ENCODE data around the gene ADAMTS2.
A peak's percentile ranks its signal among the peaks of the same experiment; 100 is the strongest.

ADAMTS2 gene

GRCh38 chr5:179256328-179257175 is 88.7 kb downstream of the ADAMTS2 start:
- H3K9ac ChIP-seq (ENCODE audit: low read depth, low read length), result no peak overlapping the region
- H3K36me3 ChIP-seq (ENCODE audit: insufficient read depth, low read length), result no peaks in the 10 kb centered on the region
- H3K27ac ChIP-seq (ENCODE audit: low read depth, low read length), result no peak overlapping the region
- H3K4me3 ChIP-seq (ENCODE audit: low read length), result no peak overlapping the region
- no peaks in the 10 kb centered on the region for H3K9me3 ChIP-seq (ENCODE audit: insufficient read depth, low read depth, low read length)
- no peaks in the 10 kb centered on the region for H3K4me1 ChIP-seq (ENCODE audit: insufficient read depth, low read length)
- H3K27me3 ChIP-seq (ENCODE audit: insufficient read depth, low read length), result no peaks in the 10 kb centered on the region
- 93% methylated on average over 23 of the region's 23 CpGs for WGBS

- Histone ChIP-seq H3K9ac (ENCODE audit: low read depth, low read length) (no peak overlapping the region), H3K36me3 (ENCODE audit: insufficient read depth, low read length) (no peaks in the 10 kb centered on the region), H3K9me3 (ENCODE audit: insufficient read depth, low read depth, low read length) (no peaks in the 10 kb centered on the region), H3K27me3 (ENCODE audit: insufficient read depth, low read length) (no peaks in the 10 kb centered on the region), H3K4me3 (ENCODE audit: low read length) (no peak overlapping the region), H3K4me1 (ENCODE audit: insufficient read depth, low read length) (no peaks in the 10 kb centered on the region), H3K27ac (ENCODE audit: low read depth, low read length) (no peak overlapping the region)
- WGBS, result 92% methylated on average over 15 of the region's 15 CpGs
Observed at GRCh38 chr5:179255527-179256327, 89.5 kb downstream of the ADAMTS2 start.

GRCh38 chr5:179254638-179255271 is 90.5 kb downstream of the ADAMTS2 start:
- H3K4me1 ChIP-seq (ENCODE audit: insufficient read depth, low read length), result no peaks in the 10 kb centered on the region
- H3K36me3 ChIP-seq (ENCODE audit: insufficient read depth, low read length), result no peaks in the 10 kb centered on the region
- 94% methylated on average over 5 of the region's 5 CpGs for WGBS
- no peak overlapping the region for H3K27ac ChIP-seq (ENCODE audit: low read depth, low read length)
- H3K9me3 ChIP-seq (ENCODE audit: insufficient read depth, low read depth, low read length), result no peaks in the 10 kb centered on the region
- H3K27me3 ChIP-seq (ENCODE audit: insufficient read depth, low read length), result no peaks in the 10 kb centered on the region
- H3K9ac ChIP-seq (ENCODE audit: low read depth, low read length), result no peak overlapping the region
- no peak overlapping the region for H3K4me3 ChIP-seq (ENCODE audit: low read length)

- H3K36me3 ChIP-seq (ENCODE audit: insufficient read depth, low read length), result no peaks in the 10 kb centered on the region
- H3K9ac ChIP-seq (ENCODE audit: low read depth, low read length), result no peak overlapping the region
- no peak overlapping the region for H3K4me3 ChIP-seq (ENCODE audit: low read length)
- no peaks in the 10 kb centered on the region for H3K9me3 ChIP-seq (ENCODE audit: insufficient read depth, low read depth, low read length)
- no peaks in the 10 kb centered on the region for H3K27me3 ChIP-seq (ENCODE audit: insufficient read depth, low read length)
- 90% methylated on average over 5 of the region's 5 CpGs for WGBS
- H3K4me1 ChIP-seq (ENCODE audit: insufficient read depth, low read length), result no peaks in the 10 kb centered on the region
- no peak overlapping the region for H3K27ac ChIP-seq (ENCODE audit: low read depth, low read length)
Observed at GRCh38 chr5:179253730-179254129, 91.5 kb downstream of the ADAMTS2 start.

GRCh38 chr5:179251276-179251969 is 93.8 kb downstream of the ADAMTS2 start:
- Histone ChIP-seq H3K4me1 (ENCODE audit: insufficient read depth, low read length) (peaks cover 3% of the 10 kb centered on the region; the same call in 1 of the 2 replicates), H3K36me3 (ENCODE audit: insufficient read depth, low read length) (no peaks in the 10 kb centered on the region), H3K27ac (ENCODE audit: low read depth, low read length) (no peak overlapping the region), H3K9me3 (ENCODE audit: insufficient read depth, low read depth, low read length) (peaks cover 8% of the 10 kb centered on the region; the same call in 1 of the 2 replicates), H3K9ac (ENCODE audit: low read depth, low read length) (no peak overlapping the region), H3K27me3 (ENCODE audit: insufficient read depth, low read length) (no peaks in the 10 kb centered on the region), H3K4me3 (ENCODE audit: low read length) (no peak overlapping the region)
- WGBS, result 92% methylated on average over 8 of the region's 8 CpGs

DNA sequence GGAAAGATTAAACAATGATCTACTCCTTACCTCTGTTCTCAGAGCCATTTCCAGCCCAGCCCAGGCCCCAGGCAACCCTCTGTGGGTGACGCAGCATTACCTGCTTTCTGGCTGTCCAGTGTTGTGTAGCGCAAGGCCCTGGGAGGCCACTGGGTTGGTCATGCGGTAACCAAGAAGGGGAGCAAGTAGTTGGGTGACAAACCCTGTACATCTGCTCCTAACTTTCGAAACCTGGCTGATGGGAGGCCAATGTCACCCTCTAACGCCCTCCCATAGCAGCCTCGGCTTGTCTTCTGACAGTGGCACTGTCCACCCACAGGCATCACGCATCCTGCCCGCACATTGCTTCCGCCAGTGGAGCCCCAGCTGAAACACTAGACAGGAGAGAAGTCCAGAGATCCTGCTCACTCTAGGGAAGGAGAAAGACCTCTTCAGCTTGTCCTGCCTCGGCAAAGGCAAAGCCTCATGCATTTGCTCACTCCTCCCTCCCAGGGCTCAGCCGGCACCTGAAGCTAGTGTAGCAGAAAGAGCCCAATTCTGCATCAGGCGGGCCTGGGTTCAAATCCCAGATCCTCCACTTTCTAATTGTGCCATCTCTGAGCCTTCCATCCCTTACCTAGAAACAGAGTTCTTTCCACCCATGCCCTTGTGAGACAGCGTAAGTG is 94.6 kb downstream of the ADAMTS2 start:
- Histone ChIP-seq H3K9ac (ENCODE audit: low read depth, low read length) (no peak overlapping the region), H3K27ac (ENCODE audit: low read depth, low read length) (no peak overlapping the region), H3K9me3 (ENCODE audit: insufficient read depth, low read depth, low read length) (peaks cover 15% of the 10 kb centered on the region; the same call in 1 of the 2 replicates), H3K27me3 (ENCODE audit: insufficient read depth, low read length) (no peaks in the 10 kb centered on the region), H3K4me1 (ENCODE audit: insufficient read depth, low read length) (peaks cover 7% of the 10 kb centered on the region; the same call in 1 of the 2 replicates), H3K36me3 (ENCODE audit: insufficient read depth, low read length) (no peaks in the 10 kb centered on the region), H3K4me3 (ENCODE audit: low read length) (no peak overlapping the region)
- WGBS, result 91% methylated on average over 13 of the region's 13 CpGs

GRCh38 chr5:179246227-179246626 is 99.0 kb downstream of the ADAMTS2 start:
- Histone ChIP-seq H3K27ac (ENCODE audit: low read depth, low read length) (peak overlapping the region; percentile 78), H3K4me3 (ENCODE audit: low read length) (no peak overlapping the region; the same call in 1 of the 2 replicates), H3K36me3 (ENCODE audit: insufficient read depth, low read length) (no peaks in the 10 kb centered on the region), H3K9me3 (ENCODE audit: insufficient read depth, low read depth, low read length) (peaks cover 15% of the 10 kb centered on the region; the same call in 1 of the 2 replicates), H3K4me1 (ENCODE audit: insufficient read depth, low read length) (peaks cover 15% of the 10 kb centered on the region), H3K9ac (ENCODE audit: low read depth, low read length) (no peak overlapping the region), H3K27me3 (ENCODE audit: insufficient read depth, low read length) (no peaks in the 10 kb centered on the region)
- WGBS, result 64% methylated on average over 2 of the region's 2 CpGs

GRCh38 chr5:179245031-179245430 is 100.2 kb downstream of the ADAMTS2 start:
- Histone ChIP-seq H3K27ac (ENCODE audit: low read depth, low read length) (no peak overlapping the region), H3K27me3 (ENCODE audit: insufficient read depth, low read length) (no peaks in the 10 kb centered on the region), H3K9me3 (ENCODE audit: insufficient read depth, low read depth, low read length) (peaks cover 15% of the 10 kb centered on the region; the same call in 1 of the 2 replicates), H3K9ac (ENCODE audit: low read depth, low read length) (no peak overlapping the region), H3K36me3 (ENCODE audit: insufficient read depth, low read length) (no peaks in the 10 kb centered on the region), H3K4me1 (ENCODE audit: insufficient read depth, low read length) (peaks cover 15% of the 10 kb centered on the region), H3K4me3 (ENCODE audit: low read length) (no peak overlapping the region)
- 94% methylated on average over 4 of the region's 4 CpGs for WGBS

GRCh38 chr5:179244044-179244443 is 101.2 kb downstream of the ADAMTS2 start:
- Histone ChIP-seq H3K27ac (ENCODE audit: low read depth, low read length) (no peak overlapping the region), H3K9me3 (ENCODE audit: insufficient read depth, low read depth, low read length) (peaks cover 15% of the 10 kb centered on the region; the same call in 1 of the 2 replicates), H3K4me3 (ENCODE audit: low read length) (no peak overlapping the region), H3K4me1 (ENCODE audit: insufficient read depth, low read length) (peaks cover 15% of the 10 kb centered on the region), H3K36me3 (ENCODE audit: insufficient read depth, low read length) (no peaks in the 10 kb centered on the region), H3K9ac (ENCODE audit: low read depth, low read length) (no peak overlapping the region), H3K27me3 (ENCODE audit: insufficient read depth, low read length) (no peaks in the 10 kb centered on the region)
- WGBS, result 94% methylated on average over 5 of the region's 5 CpGs

- no peak overlapping the region for H3K4me3 ChIP-seq (ENCODE audit: low read length)
- no peaks in the 10 kb centered on the region for H3K36me3 ChIP-seq (ENCODE audit: insufficient read depth, low read length)
- no peaks in the 10 kb centered on the region for H3K27me3 ChIP-seq (ENCODE audit: insufficient read depth, low read length)
- no peak overlapping the region for H3K27ac ChIP-seq (ENCODE audit: low read depth, low read length)
- WGBS, result 56% methylated on average over 3 of the region's 3 CpGs
- H3K4me1 ChIP-seq (ENCODE audit: insufficient read depth, low read length), result peaks cover 15% of the 10 kb centered on the region
- peaks cover 15% of the 10 kb centered on the region; the same call in 1 of the 2 replicates for H3K9me3 ChIP-seq (ENCODE audit: insufficient read depth, low read depth, low read length)
- no peak overlapping the region for H3K9ac ChIP-seq (ENCODE audit: low read depth, low read length)
Observed at GRCh38 chr5:179243333-179243732, 101.9 kb downstream of the ADAMTS2 start.
